Activated T-cell treated with anti-CD3 and anti-CD28 coated beads, Interleukin-2, amount 50 U/mL, for 48 hours (primary cell): ENCODE measurements around the gene AGTRAP.

ENCODE experiments used
- DNase-seq, 2 experiments: peaks; one replicate each; pipeline ENCODE4 v3.0.0-alpha.2; 2020

Gene AGTRAP

DNA sequence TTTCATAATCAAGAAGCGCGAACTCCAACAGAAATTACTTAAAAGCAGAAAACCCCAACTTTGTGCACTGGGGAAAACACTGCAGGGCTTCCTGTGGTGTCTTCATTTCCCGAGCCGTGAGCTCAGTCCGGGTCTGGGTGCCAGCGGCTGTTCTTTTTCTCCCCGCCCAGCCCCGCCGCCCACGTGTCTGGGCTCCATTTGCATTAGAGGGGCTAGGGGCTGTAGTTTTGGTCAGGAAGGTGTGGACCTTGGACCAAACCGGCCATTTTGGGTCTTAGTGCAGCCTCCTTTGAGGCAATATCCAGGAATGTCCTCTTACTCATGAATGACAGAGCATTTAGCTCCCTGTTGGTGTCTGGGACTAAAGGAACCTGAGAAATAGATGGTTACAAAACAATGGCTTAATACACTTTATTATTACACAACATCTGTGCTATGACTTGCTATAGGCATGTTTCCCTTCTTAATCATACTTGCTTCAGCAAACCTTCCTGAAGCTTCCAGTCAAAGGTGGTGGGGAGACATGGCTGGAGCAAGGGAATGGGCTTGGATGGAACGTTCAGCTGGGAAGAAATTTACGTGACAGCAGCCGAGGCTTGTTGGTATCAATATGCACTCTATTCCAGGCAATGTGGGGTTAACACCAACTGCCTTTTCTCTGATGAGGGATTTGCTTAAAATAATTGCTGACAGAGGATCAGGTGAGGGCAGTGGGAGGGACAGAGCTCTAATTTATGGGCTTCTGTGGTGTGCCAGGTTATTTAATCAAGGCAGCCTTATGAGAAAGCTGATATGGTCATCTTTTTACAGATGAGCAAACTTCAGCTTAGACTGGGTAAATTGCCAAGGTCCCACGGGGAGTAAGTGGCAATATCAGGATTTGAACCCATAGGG, 1.1 kb downstream of the AGTRAP start:
- DNase-seq, result peak; percentile 56 to 62

DNA sequence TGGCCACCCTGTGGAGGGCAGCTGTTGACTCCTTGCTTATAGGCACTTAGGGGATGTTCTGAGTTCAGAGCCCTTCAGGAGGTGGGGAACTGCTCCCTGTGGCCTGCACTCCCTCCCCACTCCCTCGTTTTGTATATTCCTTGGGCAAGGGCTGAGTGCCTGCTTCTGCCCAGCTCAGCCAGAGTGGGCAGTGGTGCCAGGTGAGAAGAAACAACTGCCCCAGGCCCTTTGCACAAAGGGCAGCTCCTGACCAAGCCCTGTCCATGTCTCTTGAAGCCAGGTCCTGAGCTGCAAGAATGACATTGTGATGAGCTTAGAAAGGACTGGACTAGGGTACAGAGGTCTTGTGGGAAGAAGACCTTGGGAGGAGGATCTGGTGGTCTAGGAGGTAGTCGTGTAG, 2.2 kb downstream of the AGTRAP start:
- DNase-seq, result no peak

DNA sequence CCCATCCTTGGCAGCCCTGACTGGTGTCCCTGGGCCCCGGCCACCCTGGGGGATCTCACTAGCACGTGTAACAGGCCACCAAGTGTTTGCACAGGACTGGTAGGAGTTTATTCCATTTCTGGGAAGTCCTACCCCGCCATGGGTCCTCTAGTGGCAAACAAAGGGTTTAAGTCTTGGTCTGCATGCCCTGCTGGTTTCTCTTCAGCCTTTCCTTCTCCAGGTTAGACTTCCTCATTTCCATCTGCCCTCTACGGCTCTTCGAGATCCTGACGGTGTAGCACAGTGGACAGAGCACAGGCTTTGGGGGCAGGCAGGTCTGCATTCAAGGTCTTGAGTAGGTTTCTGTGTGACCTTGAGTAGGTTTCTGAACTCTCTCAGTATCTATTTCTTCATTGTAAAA, 2.8 kb downstream of the AGTRAP start:
- no peak for DNase-seq

DNA sequence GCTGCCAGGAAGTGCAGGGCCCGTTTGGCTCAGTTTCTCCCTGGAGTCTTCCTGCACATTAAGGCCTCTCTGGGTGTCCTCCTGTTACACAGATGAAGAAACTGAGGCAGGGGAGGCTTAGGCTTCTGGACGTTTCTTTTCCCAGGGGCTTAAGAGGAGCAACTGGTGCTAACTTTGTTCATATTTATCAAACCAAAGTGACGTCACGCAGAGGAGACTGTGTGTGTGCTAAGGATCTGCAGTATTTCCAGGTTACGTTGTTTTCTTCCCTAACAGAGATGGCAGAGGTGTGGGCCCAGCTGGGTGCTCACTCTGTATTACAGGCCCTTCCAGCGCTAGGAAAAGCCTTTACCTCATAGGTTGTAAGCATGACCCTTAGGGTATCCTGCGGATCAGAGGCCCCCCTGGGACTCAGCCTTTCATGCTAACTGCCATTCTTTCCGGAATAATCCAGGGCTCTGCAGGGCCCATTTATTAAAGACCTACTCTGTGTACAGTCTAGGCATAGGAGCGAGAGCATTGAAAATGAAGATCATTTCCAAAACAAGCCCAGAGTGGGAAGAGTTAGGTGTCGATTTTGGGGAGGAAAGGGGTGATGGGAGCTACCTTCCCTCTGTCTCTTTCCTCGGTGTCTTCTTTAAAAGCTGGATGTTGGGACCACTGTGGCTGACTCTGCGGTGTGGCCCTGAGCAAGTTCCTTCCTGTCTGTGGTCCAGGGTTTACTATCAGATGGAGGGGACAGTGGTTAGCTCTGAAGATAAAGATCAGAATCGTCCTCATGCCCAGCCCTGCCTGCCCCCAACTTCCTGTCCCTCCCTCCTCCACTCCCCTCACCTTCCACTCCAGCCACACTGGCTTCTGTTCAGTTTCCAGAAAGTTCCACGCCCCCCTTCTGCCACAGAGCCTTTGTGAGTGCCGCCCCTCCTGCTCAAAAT, 4.6 kb downstream of the AGTRAP start:
- DNase-seq, result no peak

DNA sequence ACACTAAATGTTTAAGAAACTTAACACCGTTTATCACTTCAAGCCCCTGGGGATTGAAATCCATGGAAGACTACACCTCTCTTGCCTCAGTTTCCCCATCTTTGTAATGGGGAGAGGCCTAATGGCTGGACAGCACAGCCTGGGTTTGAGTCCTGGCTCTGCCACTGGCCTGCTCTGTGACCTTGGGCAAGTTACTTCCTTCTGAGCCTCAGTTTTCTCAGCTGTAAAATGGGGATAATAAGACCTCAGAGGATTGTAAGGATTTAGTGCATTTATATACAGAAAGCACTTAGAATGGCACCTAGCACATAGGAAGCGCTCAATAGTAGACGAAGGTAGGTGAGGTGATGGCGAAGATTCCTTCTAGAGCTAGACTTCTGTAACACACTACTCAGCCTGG, 5.5 kb downstream of the AGTRAP start:
- DNase-seq, result no peak

DNA sequence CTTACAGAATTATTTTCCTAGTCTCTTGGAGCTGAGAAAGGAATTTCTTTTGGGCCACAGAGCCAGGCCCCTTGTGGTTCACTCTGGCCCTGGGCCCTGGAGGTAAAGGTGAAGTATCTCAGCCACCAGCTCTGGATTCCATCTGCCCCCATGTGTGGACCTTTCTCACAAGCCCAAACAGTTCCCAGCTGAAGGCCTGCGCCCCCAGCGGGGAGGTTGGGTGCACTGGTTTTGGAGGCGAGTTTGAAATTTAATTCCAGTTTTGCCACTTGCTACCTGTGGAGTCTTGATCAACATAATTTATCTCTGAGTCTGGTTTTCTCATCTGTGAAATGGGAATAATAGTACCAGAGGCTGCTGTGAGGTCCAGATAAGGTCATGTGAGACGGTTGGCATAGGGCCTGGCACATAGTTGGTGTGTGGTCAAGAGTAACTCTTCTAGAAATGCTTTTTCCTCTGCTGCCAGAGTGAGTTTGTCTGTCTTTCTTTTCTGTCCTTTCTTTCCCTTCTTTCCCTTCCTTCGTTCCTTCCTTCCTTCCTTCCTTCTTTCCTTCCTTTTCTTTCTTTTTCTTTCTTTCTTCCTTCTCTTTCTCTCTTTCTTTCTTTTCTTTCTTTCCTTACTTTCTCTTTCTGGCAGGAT, 6.1 kb downstream of the AGTRAP start:
- DNase-seq, result no peak

DNA sequence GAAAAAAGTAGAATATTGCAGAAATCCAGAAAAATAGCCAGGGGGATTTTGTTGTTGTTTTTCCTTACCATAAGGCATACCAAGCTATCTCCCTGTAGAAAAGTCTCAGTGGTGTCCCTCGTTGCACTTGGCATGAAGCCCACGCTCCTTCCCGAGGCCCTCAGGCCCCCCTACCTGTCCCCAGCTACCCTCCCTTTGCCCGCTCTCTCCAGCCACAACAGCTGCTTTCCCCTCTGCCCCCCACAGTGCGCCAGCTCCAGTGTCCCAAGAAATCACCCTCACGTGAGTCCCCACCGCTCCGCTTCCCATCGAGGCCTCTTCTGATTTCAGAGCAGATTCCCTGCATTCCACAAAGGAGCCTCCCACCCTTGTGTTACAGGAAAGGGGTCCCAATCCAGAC, 8.4 kb downstream of the AGTRAP start:
- no peak for DNase-seq

DNA sequence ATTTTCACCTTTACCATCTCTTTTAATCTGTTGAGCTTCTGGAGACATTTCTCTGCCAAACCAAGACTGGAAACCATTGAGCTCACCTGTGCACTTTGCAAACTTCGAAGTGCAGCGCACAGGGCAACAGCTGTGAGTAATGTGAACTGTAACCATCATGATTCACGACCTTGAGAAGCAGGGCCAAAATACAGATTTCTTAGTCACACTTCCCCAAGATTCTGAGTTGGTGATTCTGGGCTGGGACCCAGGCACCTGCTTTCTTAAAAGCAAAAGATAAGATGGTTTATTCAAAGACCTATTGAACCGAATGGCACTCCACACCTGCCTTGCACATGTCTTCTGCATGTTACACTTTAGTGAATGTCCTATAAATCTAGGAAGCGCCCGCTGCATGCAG, 10.2 kb downstream of the AGTRAP start:
- DNase-seq, result no peak

DNA sequence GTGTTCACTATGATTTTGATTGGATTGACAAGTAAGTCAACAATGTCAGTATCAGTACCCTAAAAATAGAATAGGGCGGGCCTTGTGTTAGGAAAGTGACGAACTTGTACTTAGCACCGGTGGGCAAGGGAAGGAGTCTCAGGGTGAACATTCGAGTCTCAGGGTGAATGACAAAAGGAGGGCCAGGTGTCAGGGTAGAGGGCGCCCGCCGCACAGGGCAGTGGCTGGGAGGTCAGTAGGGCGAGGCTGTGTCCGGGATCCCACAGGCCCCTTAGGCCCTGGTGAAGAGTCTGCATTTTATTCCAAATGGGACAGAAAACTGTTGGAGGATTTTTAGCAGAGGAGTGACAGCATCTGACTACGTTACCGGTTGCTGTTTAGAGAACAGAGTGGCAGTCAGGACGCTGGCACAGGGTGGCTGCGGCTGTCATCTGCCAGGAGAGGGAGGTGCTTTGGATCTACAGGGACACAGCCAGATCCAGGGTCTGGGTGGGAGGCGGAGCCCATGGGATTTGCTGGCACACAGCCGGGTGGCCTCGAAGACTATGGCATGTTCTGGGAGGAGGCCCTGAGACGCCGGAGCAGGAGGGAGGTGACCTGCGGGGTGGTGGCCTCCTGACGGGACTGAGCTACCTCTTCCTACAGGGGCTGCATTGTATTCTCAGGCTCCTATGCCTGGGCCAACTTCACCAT, 11.0 kb downstream of the AGTRAP start:
- no peak for DNase-seq

DNA sequence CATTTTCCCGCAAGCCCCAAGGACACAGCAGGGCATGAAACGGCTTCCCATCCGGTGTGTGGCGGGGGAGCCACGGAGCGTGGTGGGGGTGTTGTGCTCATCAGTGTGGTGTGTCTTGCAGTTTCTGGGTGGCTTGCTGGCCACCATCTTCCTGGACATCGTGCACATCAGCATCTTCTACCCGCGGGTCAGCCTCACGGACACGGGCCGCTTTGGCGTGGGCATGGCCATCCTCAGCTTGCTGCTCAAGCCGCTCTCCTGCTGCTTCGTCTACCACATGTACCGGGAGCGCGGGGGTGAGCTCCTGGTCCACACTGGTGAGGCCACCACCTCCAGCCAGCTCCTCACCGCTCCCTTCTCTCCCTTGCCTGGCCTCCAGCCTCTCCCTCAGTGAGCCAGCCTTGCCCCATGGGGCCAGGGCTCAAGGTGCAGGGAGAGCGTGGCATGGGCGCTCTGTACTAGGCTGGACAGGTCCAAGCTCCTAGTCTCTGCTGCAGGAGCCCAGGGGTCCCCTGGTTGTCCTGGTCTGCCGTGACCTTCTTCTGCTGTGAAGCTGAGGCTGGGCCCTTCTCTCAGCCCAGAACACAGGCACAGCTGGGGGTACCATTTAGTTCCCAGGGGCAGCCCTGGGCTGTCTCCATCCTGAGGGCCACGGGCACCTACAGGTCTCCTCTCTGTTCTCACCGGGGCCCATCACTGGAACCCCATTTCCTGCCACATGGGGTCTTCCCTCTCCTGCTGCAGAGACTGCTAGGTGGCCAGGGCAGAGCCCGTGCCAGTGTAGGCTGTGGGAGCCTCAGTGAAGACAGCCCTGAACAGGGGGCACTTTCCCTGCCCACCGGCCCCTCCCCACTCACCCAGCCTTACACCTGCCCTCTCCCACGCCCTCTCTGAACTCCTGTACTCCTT, 12.6 kb downstream of the AGTRAP start:
- DNase-seq, result no peak

DNA sequence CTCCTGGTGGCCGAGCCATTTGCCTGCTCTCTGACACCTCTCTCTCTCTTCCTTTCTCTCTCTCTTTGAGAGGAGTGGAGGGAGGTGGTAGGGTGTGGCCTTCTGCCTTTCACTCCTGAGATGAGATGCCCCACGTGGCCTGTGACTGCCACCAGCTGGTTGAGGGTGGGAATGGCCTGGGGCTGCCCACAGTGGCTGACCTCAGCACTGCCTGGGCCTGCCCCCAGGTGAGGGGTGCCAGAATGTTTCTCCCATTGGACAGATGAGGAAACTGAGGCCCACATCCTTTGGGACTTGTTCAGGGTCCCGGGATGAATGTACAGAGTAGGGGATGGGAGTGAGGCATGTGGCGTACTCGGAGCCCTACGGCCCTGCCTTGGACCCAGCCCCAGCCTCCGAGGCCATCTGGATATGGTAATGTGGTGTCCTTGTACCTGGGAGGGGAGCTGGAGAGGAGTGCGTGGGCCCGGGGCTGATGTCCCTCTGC, 13.3 kb downstream of the AGTRAP start:
- DNase-seq, result peak; percentile 71

DNA sequence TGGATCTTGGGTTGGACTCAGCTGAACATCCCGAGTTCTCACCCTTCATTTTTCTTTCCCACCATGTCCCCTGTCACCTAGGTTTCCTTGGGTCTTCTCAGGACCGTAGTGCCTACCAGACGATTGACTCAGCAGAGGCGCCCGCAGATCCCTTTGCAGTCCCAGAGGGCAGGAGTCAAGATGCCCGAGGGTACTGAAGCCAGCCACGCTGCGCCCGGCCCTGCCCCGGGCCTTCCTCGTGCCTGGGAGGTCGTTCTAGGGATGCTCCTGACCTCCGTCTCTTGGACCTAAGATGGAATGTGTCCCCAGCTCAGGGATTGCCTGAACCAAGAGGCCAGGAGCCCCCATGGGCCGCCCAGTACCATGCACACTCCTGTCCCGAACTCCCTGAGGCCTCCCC, 14.1 kb downstream of the AGTRAP start:
- DNase-seq, result no peak

DNA sequence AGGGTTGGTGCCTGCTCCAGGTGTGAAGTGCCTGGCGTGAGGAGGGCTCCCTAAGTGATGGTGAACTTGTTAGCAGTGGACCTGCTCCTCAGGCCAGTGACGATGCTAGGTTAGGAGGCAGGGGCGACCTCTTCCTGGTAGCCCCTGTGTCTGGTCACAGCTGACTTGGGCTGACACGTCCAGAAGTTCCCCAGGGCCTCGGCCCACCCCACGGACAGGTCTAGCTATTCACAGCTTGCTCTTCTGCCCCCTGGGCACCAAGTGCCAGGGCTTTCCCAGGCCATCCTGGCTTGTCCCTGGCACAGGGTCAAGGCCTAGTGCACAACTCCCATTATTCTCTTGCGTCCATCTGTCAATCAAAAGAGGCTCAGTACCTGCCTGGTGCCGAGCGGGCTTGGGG, 15.2 kb downstream of the AGTRAP start:
- DNase-seq, result no peak

DNA sequence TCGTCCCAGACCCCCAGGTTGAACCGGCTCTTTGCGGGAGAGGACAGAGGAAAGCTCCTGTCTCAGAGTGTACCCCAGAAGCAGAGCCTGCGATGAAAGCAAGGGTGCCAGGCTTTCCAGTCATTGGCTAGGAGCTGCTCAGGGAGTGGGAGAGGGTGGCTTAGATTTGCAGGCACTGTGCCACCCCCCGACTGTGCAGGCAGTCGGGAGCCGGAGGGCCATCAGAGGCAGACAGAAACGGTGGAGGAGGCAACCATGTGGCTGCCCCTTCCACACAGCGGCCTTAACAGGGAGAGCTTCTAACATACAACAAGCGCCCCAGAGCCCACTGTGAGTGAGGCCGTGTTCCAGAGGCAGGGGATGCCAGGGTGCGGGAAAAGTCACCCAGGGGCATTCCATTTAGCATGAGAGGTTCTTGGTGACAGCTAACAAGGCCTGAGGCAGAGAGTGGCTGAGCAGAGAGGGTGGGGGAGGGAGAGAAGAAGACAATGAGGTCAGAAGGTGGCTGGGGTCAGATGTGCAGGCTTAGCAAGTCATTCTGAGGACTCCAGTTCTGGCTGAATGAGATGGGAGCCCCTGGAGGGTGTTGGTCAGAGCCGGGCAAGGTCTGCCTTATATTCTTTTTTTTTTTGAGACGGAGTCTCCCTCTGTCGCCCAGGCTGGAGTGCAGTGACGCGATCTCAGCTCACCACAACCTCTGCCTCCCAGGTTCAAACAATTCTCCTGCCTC, 16.6 kb downstream of the AGTRAP start:
- DNase-seq, result no peak

DNA sequence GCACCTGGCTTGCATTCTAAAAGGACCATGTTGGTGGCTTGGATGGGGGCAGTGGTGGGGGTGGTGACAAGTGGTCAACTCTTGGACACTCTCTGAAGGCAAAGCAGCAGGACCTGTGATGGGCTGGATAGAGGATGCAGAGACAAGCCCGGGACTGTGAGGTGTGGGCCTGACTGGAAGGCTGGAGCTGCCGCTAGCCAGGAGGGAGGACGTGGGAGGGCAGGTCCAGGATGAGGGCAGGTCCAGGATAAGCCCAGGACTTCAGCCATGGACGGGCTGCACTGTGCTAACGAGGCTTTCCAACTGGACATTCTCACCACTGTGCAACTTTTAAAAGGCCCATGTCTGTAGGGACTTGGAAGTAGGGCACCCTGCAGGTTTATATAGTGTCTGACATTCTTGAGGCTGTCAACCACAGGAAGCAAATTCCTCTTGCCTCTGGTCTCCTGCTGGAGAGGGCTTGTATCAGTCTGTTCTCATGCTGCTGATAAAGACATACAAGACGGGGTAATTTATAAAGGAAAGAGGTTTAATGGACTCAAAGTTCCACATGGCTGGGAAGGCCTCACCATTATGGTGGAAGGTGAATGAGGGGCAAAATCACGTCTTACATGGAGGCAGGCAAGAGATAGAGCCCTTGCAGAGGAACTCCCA, 17.7 kb downstream of the AGTRAP start:
- DNase-seq, result no peak

DNA sequence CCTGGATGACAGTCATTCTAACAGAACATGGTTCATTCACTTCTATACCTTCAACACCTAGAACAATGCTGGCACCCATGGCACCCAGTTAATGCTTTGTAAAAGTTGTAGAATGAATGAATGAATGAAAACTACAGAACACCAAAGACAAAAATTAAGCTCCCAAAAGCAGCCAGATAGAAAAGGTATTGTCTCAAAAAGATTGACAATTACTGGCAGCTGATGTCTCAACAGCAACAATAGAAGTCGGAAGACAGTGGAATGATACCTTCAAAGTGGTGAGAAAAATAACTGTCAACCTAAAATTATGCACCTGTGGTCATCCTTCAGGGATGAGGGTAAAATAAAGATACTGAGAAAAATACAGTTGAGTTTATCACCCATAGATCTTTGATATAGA, 21.1 kb downstream of the AGTRAP start:
- no peak for DNase-seq

DNA sequence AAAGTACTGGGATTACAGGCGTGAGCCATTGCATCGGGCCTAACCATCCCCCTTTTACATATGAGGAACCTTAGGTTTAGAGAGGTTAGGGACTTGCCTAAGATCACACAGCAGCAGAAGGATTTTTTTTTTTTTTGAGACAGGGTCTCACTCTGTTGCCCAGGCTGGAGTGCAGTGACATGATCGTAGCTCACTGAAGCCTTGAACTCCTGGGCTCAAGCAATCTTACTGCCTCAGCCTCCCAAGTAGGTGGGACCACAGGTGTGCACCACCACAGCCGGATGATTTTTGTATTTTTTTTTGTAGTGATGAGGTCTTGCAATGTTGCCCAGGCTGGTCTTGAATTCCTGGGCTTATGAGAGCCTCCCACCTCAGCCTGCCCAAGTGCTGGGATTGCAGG, 23.9 kb downstream of the AGTRAP start:
- no peak for DNase-seq

DNA sequence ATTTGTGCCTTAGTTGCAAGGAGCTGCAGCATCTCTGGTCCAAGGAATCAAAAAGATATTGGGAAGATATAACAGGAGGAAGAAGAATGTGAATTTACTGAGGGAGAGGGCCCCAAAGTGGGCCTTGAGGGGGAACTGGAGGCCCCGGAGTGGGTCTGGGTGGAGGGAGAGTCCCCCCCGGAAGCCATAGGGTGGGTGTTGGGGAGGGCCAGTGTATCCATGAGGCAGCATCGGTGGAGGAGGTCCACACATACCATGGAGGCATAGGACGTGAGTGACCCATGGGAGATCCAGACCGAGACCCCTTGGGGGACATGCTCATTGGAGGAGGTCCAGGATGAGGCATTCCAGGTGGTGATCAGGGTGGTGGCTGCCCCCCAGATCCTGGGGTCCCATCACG, 25.3 kb downstream of the AGTRAP start:
- DNase-seq, result no peak

DNA sequence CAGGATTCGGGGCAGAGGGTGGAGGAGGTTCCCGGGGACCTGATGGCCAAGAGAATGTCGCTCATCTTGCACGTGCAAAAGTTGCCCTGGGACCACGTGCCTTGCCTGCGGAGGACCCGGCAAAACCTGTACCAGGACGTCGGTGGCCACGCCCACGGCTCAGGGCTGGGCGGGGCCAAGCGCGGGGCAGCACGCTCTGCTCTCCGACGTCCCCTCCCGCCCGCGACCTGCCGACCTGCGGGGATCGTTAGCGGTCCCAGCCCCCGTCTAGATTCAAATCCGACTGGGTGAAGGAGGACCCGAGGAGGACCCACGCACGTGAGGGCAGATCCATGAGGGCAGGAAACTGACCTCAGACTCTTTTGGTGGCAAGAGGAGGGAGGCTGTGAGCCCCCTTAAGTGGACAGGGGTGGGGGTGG, 26.1 kb downstream of the AGTRAP start, which contains the start of gene C1orf167:
C1orf167 (plus strand) TSS at position 206 of the 419 bp plus-strand sequence. CDS start 2,208 bp downstream, outside the sequence.
- DNase-seq, result peak; percentile 51 to 58

DNA sequence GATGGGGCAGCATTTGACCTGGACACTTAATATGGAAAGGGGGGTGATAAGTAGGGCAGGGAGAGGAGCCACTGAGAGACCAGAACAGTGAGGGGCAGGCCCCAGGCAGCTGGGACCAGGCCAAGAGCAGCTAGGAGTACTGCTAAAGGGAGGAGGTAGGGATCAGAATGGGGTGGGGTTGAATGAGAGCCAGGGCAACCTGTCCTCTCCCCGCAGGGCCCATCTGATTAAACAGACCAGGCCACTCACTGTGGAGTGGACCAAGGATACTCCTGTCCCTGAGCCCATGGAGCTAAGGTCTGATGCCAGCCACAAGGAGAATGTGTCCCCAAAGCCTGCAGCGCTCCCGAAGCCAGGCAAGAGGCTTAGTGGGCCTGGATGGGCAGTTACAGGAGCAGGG, 28.2 kb downstream of the AGTRAP start:
- no peak for DNase-seq
